DMS153 treated with DMSO at 0.1 percent for 48 hours (cell line): ENCODE data around the gene NOP56.
A peak's percentile ranks its signal among the peaks of the same experiment; 100 is the strongest.

ENCODE experiments used
- DNase-seq: peaks from one replicate; lab custom pipeline; 2025; ENCODE audit not compliant: unreplicated experiment; lab: John Stamatoyannopoulos, UW

The NOP56 gene

GRCh38 chr20:2640899-2641298, 11.5 kb upstream of the NOP56 start:
- no peak for DNase-seq

- DNase-seq = no peak
These were observed 8.7 kb upstream of the NOP56 start for GRCh38 chr20:2643708-2644107.

GRCh38 chr20:2652724-2653555, 508 bp downstream of the NOP56 start:
- no peak for DNase-seq

GRCh38 chr20:2653556-2654383, 1.3 kb downstream of the NOP56 start:
- DNase-seq = no peak

GRCh38 chr20:2654384-2654822, 2.0 kb downstream of the NOP56 start:
- DNase-seq = no peak

- DNase-seq = no peak
These were observed 2.4 kb downstream of the NOP56 start for GRCh38 chr20:2654831-2655230.

GRCh38 chr20:2655331-2656116, 3.1 kb downstream of the NOP56 start:
- DNase-seq = no peak

- DNase-seq = no peak
These were observed 4.2 kb downstream of the NOP56 start for GRCh38 chr20:2656471-2657117.

GRCh38 chr20:2657241-2657640, 4.8 kb downstream of the NOP56 start:
- no peak for DNase-seq

- DNase-seq = no peak
These were observed 5.2 kb downstream of the NOP56 start for GRCh38 chr20:2657674-2658073.

GRCh38 chr20:2658414-2659354, 6.3 kb downstream of the NOP56 start:
- no peak for DNase-seq

- DNase-seq = no peak
These were observed 7.1 kb downstream of the NOP56 start for GRCh38 chr20:2659547-2659946.

- DNase-seq = no peak
These were observed 11.0 kb downstream of the NOP56 start for GRCh38 chr20:2663364-2663886.

GRCh38 chr20:2663887-2664719, 11.7 kb downstream of the NOP56 start, which contains the start of gene IDH3B:
TSS of gene IDH3B (minus strand) at chr20:2664216. CDS start at chr20:2664188, 28 bp downstream.
- DNase-seq = peak; percentile 71

GRCh38 chr20:2671977-2672376, 19.5 kb downstream of the NOP56 start:
- DNase-seq = no peak

- no peak for DNase-seq
These were observed 20.0 kb downstream of the NOP56 start for GRCh38 chr20:2672446-2672845.

- DNase-seq = no peak
These were observed 21.0 kb downstream of the NOP56 start for GRCh38 chr20:2673453-2673852.

- DNase-seq = no peak
These were observed 27.6 kb downstream of the NOP56 start for GRCh38 chr20:2680046-2680445.
